HEK293T (cell line): ENCODE results near the gene RASGRP2.

Source experiments
- CTCF ChIA-PET: fragments of 350-600 bp; formaldehyde crosslinking; extraction: SDS; loops from one replicate; lab custom pipeline; 2021; ENCODE audit warnings: antibody characterized with exemption, inconsistent platforms; lab: Yijun Ruan, JAX
- POLR2A ChIA-PET: fragments of 350-600 bp; formaldehyde crosslinking; extraction: SDS; loops from one replicate; lab custom pipeline; 2020; ENCODE audit warnings: antibody characterized with exemption, inconsistent platforms; lab: Yijun Ruan, JAX
- DNase-seq: peaks from one replicate; pipeline ENCODE4 v3.0.0; 2012; ENCODE audit warnings: mixed read lengths; ENCODE audit errors: extremely low spot score
- ARNT ChIP-seq: fragments of 450-650 bp; IDR thresholded peaks from 2 replicates; pipeline ENCODE4 v1.6.1; 2017; ENCODE audit warnings: mild to moderate bottlenecking
- BHLHE40 ChIP-seq: fragments of 450-650 bp; IDR thresholded peaks from 2 replicates; pipeline ENCODE4 v1.6.1; 2016; ENCODE audit warnings: mild to moderate bottlenecking, moderate library complexity, borderline replicate concordance
- CTBP1 ChIP-seq: fragments of 450-650 bp; IDR thresholded peaks from 2 replicates; pipeline ENCODE4 v1.6.1; 2016; ENCODE audit warnings: borderline replicate concordance
- ELF4 ChIP-seq: fragments of 450-650 bp; IDR thresholded peaks from 2 replicates; pipeline ENCODE4 v1.6.1; 2017; ENCODE audit warnings: antibody characterized with exemption
- FOXA1 ChIP-seq: fragments of 450-650 bp; IDR thresholded peaks from 2 replicates; pipeline ENCODE4 v1.6.1; 2016; ENCODE audit warnings: mild to moderate bottlenecking
- FOXK2 ChIP-seq: fragments of 450-650 bp; IDR thresholded peaks from 2 replicates; pipeline ENCODE4 v1.6.1; 2016; ENCODE audit warnings: mild to moderate bottlenecking
- FOXM1 ChIP-seq: fragments of 450-650 bp; IDR thresholded peaks from 2 replicates; pipeline ENCODE4 v1.6.1; 2017; ENCODE audit warnings: mild to moderate bottlenecking, borderline replicate concordance
- HDGF ChIP-seq: fragments of 450-650 bp; IDR thresholded peaks from 2 replicates; pipeline ENCODE4 v1.6.1; 2017; ENCODE audit warnings: antibody characterized with exemption, borderline replicate concordance
- L3MBTL2 ChIP-seq: fragments of 450-650 bp; conservative IDR thresholded peaks from 2 replicates; pipeline ENCODE4 v1.6.1; 2016; ENCODE audit warnings: mild to moderate bottlenecking
- LEF1 ChIP-seq: fragments of 450-650 bp; IDR thresholded peaks from 2 replicates; pipeline ENCODE4 v1.6.1; 2017; ENCODE audit warnings: mild to moderate bottlenecking, borderline replicate concordance
- NFRKB ChIP-seq: fragments of 450-650 bp; IDR thresholded peaks from 2 replicates; pipeline ENCODE4 v1.6.1; 2016; ENCODE audit warnings: mild to moderate bottlenecking, moderate library complexity
- PKNOX1 ChIP-seq: fragments of 450-650 bp; IDR thresholded peaks from 2 replicates; pipeline ENCODE4 v1.6.1; 2016
- SP1 ChIP-seq: fragments of 450-650 bp; IDR thresholded peaks from 2 replicates; pipeline ENCODE4 v1.6.1; 2017
- SUZ12 ChIP-seq: fragments of 450-650 bp; IDR thresholded peaks from 2 replicates; pipeline ENCODE4 v1.6.1; 2016; ENCODE audit warnings: mild to moderate bottlenecking
- TARDBP ChIP-seq: fragments of 450-650 bp; IDR thresholded peaks from 2 replicates; pipeline ENCODE4 v1.6.1; 2016
- ZNF384 ChIP-seq: fragments of 450-650 bp; IDR thresholded peaks from 2 replicates; pipeline ENCODE4 v1.6.1; 2016

RASGRP2 gene

GRCh38 chr11:64752175-64752970 is 8.4 kb upstream of the RASGRP2 start:
- POLR2A ChIA-PET = no interaction called here
- TF ChIP-seq FOXM1 (no peak), L3MBTL2 (no peak), TARDBP (no peak)
- CTCF ChIA-PET = interaction anchor here (0.6 kb wide), 1 partner anchor 27 kb away, joined by 3 read pairs; no protein-coding TSS in a partner anchor
- no peak for DNase-seq

- no peak for DNase-seq
- no peak for TF ChIP-seq HDGF
- TF ChIP-seq ZNF384 = no peak
- TF ChIP-seq L3MBTL2 = no peak
- TF ChIP-seq NFRKB = no peak
- TF ChIP-seq BHLHE40 = no peak
- TF ChIP-seq FOXM1 = no peak
- TF ChIP-seq SP1 = no peak
- TF ChIP-seq ELF4 = no peak
- no peak for TF ChIP-seq FOXK2
- TF ChIP-seq TARDBP = no peak
- TF ChIP-seq FOXA1 = no peak
- TF ChIP-seq CTBP1 = no peak
- no peak for TF ChIP-seq ARNT
- no peak for TF ChIP-seq SUZ12
- no peak for TF ChIP-seq LEF1
- TF ChIP-seq PKNOX1 = no peak
- ChIA-PET CTCF (no interaction called here), POLR2A (no interaction called here)
Observed at GRCh38 chr11:64751580-64751979, 7.6 kb upstream of the RASGRP2 start.

- no peak for TF ChIP-seq ARNT
- TF ChIP-seq SUZ12 = no peak
- TF ChIP-seq ELF4 = no peak
- POLR2A ChIA-PET = no interaction called here
- CTCF ChIA-PET = no interaction called here
- no peak for DNase-seq
Observed at GRCh38 chr11:64751136-64751535, 7.2 kb upstream of the RASGRP2 start.

- CTCF ChIA-PET = no interaction called here
- TF ChIP-seq LEF1 (no peak), TARDBP (no peak), FOXA1 (no peak), CTBP1 (no peak), ELF4 (no peak), SUZ12 (no peak), FOXK2 (no peak), FOXM1 (no peak), ARNT (no peak), SP1 (no peak), NFRKB (no peak), BHLHE40 (no peak), PKNOX1 (no peak), HDGF (no peak), ZNF384 (no peak), L3MBTL2 (no peak)
- no peak for DNase-seq
- POLR2A ChIA-PET = no interaction called here
Observed at GRCh38 chr11:64750361-64751054, 6.6 kb upstream of the RASGRP2 start.

- CTCF ChIA-PET = no interaction called here
- DNase-seq = no peak
- POLR2A ChIA-PET = interaction anchor here (1.2 kb wide), 1 partner anchor 29 kb away, joined by 3 read pairs; no protein-coding TSS in a partner anchor
- TF ChIP-seq SUZ12 = no peak
- TF ChIP-seq BHLHE40 = no peak
- TF ChIP-seq SP1 = no peak
- TF ChIP-seq CTBP1 = no peak
- TF ChIP-seq HDGF = no peak
- TF ChIP-seq PKNOX1 = no peak
Observed at GRCh38 chr11:64747961-64748665, 4.2 kb upstream of the RASGRP2 start.

GRCh38 chr11:64746486-64746885 is 2.5 kb upstream of the RASGRP2 start:
- TF ChIP-seq LEF1 = no peak
- TF ChIP-seq SP1 = no peak
- no peak for TF ChIP-seq ELF4
- TF ChIP-seq ARNT = no peak
- TF ChIP-seq TARDBP = no peak
- TF ChIP-seq L3MBTL2 = no peak
- no peak for TF ChIP-seq FOXK2
- TF ChIP-seq CTBP1 = no peak
- TF ChIP-seq ZNF384 = no peak
- TF ChIP-seq FOXA1 = no peak
- no peak for DNase-seq
- CTCF ChIA-PET = interaction anchor here (0.6 to 1.6 kb wide), 3 partner anchors 14 to 42 kb away, joined by 3 to 7 read pairs (median 3); partner anchors contain the start of gene PYGM
- POLR2A ChIA-PET = interaction anchor here (2.0 kb wide), 1 partner anchor 32 kb away, joined by 9 read pairs; the partner anchor contains the start of gene SF1
